Spleen (tissue), 11 donors: ENCODE results near the gene PRSS8. TPM values are rescaled to one million over a fixed set of nuclear protein-coding genes. Genes with fewer than 3 reads are reported as not detected.

Source experiments
- DNase-seq: peaks from one replicate; pipeline ENCODE4 v3.0.0-alpha.2; 2020
- H3K27ac ChIP-seq, 8 donors: fragments of 200-600 bp; sonication (generic) in 7 of 8; 1 replicate in 4 of 8; 2 replicates in 4 of 8; pipeline versions ENCODE4 v1.5.0 to v1.8.0; 2016 to 2021; ENCODE audit warnings: inconsistent platforms in 4 of 8, mild to moderate bottlenecking in 4 of 8, moderate library complexity in 1 of 8
- H3K27me3 ChIP-seq, 7 donors: fragments of 200-600 bp; sonication (generic) in 6 of 7; replicated peaks in 1 of 7; 1 replicate in 4 of 7; 2 replicates in 3 of 7; pipeline versions ENCODE4 v1.5.0 to v1.8.0; 2016 to 2021; ENCODE audit warnings: inconsistent platforms in 3 of 7, mild to moderate bottlenecking in 1 of 7
- H3K36me3 ChIP-seq, 6 donors: fragments of 200-600 bp; sonication (generic) in 5 of 6; 1 replicate in 4 of 6; 2 replicates in 2 of 6; pipeline versions ENCODE4 v1.5.0 to v1.8.0; 2016 to 2021; ENCODE audit warnings: inconsistent platforms in 2 of 6
- H3K4me1 ChIP-seq, 6 donors: fragments of 200-600 bp; sonication (generic) in 5 of 6; 1 replicate in 3 of 6; 2 replicates in 3 of 6; pipeline versions ENCODE4 v1.5.0 to v1.8.0; 2016 to 2021; ENCODE audit warnings: inconsistent platforms in 3 of 6
- H3K4me3 ChIP-seq, 8 donors: fragments of 200-600 bp; sonication (generic) in 7 of 8; 1 replicate in 4 of 8; 2 replicates in 4 of 8; pipeline versions ENCODE4 v1.5.0 to v1.8.0; 2016 to 2021; ENCODE audit warnings: inconsistent platforms in 4 of 8, mild to moderate bottlenecking in 4 of 8, moderate library complexity in 2 of 8
- H3K9me3 ChIP-seq, 8 donors: fragments of 200-600 bp; sonication (generic) in 7 of 8; 1 replicate in 4 of 8; 2 replicates in 4 of 8; pipeline versions ENCODE4 v1.5.0 to v1.8.0; 2016 to 2021; ENCODE audit warnings: inconsistent platforms in 4 of 8
- POLR2A ChIP-seq, 3 donors: fragments of 450-650 bp; IDR thresholded peaks; one replicate each; pipeline ENCODE4 v1.5.1; 2017; ENCODE audit warnings: antibody characterized with exemption in 3 of 3, mild to moderate bottlenecking in 1 of 3
- POLR2AphosphoS5 ChIP-seq, 3 donors: sonication (generic); formaldehyde crosslinking; IDR thresholded peaks; one replicate each; pipeline ENCODE4 v1.5.1; 2017; ENCODE audit warnings: antibody characterized with exemption in 3 of 3
- WGBS, 5 donors: extraction: QIAGEN DNeasy Blood & Tissue Kit in 3 of 5; methylation state at CpG; one replicate each; pipeline versions ENCODE4 v1.1.5 to v1.1.7; 2013 to 2018; 5-methylcytosine and 5-hydroxymethylcytosine counted together
- intact Hi-C: fragments of 100-400 bp; cut with DNase I; formaldehyde crosslinking; loops from one replicate; pipeline ENCODE4 v1.15.0; 2023; ENCODE audit warnings: low total_unique reads
- polyA plus RNA-seq, 3 donors: library from polyadenylated mRNA; stranded (reverse); fragments of 200-250 nt; gene quantifications; one replicate each; pipeline ENCODE4 v1.2.1, GENCODE V29; 2013
- total RNA-seq, 7 donors: library from RNA; depleted of rRNA in 3 of 7; stranded (reverse); fragments of >200 nt in 3 of 7; fragmentation: NEBNext Ultra II Directional in 4 of 7; extraction: Animal tissue kit (Norgen Biotek cat#: 25700) in 4 of 7; gene quantifications; one replicate each; pipeline versions ENCODE4 v1.1.0 to v1.2.1, GENCODE V29; 2016 to 2021
- TF ChIP-seq, protein P1 (sequence below), 11 experiments: fragments of 200-600 bp in 7 of 11; fragments of 450-650 bp in 4 of 11; sonication (generic) in 4 of 11; IDR thresholded peaks in 8 of 11; conservative IDR thresholded peaks in 3 of 11; 1 replicate in 7 of 11; 2 replicates in 4 of 11; pipeline versions ENCODE4 v1.4.0 to v1.8.0; 2016 to 2021; ENCODE audit warnings: antibody characterized with exemption in 11 of 11, inconsistent platforms in 4 of 11, mild to moderate bottlenecking in 1 of 11
- donor health status: healthy with polysubstance abuse.
- donor health status: DM: no; HTN: no; CAD: no; lungs with moderate emphysema.
- donor health status: DM: no; HTN: no; CAD: no.
- donor health status: Bipolar disorder and iron deficiency.
- donor health status: healthy.
- donor health status: DM: no; HTN: no; CAD: no.
- donor health status: DM: yes; HTN: yes; CAD: no.

The PRSS8 gene
- total and polyA plus RNA-seq, 10 donors: 0.07 to 0.19 (median 0.15) TPM; not detected in 7

GRCh38 chr16:31132303-31132979, 3.1 kb downstream of the PRSS8 start:
- Histone ChIP-seq H3K4me1 (peaks cover 0 to 60% (median 27%) of the 10 kb centered on the region in 6 donors), H3K4me3 (no peak overlapping the region), H3K27ac (peak overlapping the region in 1 of 8 donors; percentile 99), H3K36me3 (peaks cover 0 to 61% (median 46%) of the 10 kb centered on the region in 6 donors), H3K9me3 (no peaks in the 10 kb centered on the region), H3K27me3 (no peaks in the 10 kb centered on the region)
- intact Hi-C loops: no loop called here
- 91 to 92% (median 92%) methylated on average over 14 to 20 of the region's 20 CpGs for WGBS, 5 donors
- TF ChIP-seq POLR2AphosphoS5 (IDR thresholded peaks at IDR 0.05): peak in 2 of 3 donors; percentile 9 to 40
- no peak for TF ChIP-seq POLR2A (IDR thresholded peaks at IDR 0.05)
- DNase-seq: no peak

DNA sequence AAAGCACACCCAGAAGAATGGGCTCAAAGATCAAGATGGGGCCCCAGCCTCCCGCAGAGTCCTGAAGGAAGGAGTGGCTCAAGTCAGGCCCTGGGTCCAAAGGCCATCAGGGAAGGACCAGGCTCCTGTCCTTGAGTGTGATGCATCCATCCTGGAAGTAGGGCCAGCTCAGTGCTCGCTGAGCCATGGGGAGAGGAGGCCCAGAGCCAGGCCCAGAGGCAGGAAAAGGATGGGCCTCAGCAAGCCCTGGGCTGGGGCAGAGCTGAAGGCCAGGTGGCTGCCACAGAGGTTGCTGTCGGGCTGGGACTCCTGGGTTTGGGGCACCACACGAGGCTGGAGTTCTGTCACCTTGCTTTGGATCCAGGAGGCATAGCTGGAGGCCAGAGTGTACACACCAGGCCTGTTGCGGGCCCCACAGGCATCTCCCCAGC, 3.7 kb downstream of the PRSS8 start:
- Histone ChIP-seq H3K27ac (peak overlapping the region in 1 of 8 donors; percentile 99), H3K27me3 (no peaks in the 10 kb centered on the region), H3K4me1 (peaks cover 0 to 65% (median 30%) of the 10 kb centered on the region in 6 donors), H3K36me3 (peaks cover 0 to 67% (median 52%) of the 10 kb centered on the region in 6 donors), H3K9me3 (no peaks in the 10 kb centered on the region), H3K4me3 (no peak overlapping the region)
- 78 to 90% (median 85%) methylated on average over 1 to 5 of the region's 5 CpGs for WGBS, 5 donors
- no peak for DNase-seq
- peak in 1 of 3 donors; percentile 3 for TF ChIP-seq POLR2AphosphoS5 (IDR thresholded peaks at IDR 0.05)
- TF ChIP-seq, protein P1, sequence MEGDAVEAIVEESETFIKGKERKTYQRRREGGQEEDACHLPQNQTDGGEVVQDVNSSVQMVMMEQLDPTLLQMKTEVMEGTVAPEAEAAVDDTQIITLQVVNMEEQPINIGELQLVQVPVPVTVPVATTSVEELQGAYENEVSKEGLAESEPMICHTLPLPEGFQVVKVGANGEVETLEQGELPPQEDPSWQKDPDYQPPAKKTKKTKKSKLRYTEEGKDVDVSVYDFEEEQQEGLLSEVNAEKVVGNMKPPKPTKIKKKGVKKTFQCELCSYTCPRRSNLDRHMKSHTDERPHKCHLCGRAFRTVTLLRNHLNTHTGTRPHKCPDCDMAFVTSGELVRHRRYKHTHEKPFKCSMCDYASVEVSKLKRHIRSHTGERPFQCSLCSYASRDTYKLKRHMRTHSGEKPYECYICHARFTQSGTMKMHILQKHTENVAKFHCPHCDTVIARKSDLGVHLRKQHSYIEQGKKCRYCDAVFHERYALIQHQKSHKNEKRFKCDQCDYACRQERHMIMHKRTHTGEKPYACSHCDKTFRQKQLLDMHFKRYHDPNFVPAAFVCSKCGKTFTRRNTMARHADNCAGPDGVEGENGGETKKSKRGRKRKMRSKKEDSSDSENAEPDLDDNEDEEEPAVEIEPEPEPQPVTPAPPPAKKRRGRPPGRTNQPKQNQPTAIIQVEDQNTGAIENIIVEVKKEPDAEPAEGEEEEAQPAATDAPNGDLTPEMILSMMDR (IDR thresholded peaks at IDR 0.05 in 8 of 11, conservative IDR thresholded peaks at IDR 0.05 in 3 of 11): no peak
- intact Hi-C loops: no loop called here

- no peaks in the 10 kb centered on the region for H3K9me3 ChIP-seq
- TF ChIP-seq, protein P1 (IDR thresholded peaks at IDR 0.05 in 8 of 11, conservative IDR thresholded peaks at IDR 0.05 in 3 of 11): no peak
- TF ChIP-seq POLR2AphosphoS5 (IDR thresholded peaks at IDR 0.05): no peak
- 89 to 97% (median 96%) methylated on average over 8 to 11 of the region's 11 CpGs for WGBS, 5 donors
- H3K27ac ChIP-seq: peak overlapping the region in 2 of 8 donors; percentile 92 to 99
- no peaks in the 10 kb centered on the region for H3K27me3 ChIP-seq
- no peak for DNase-seq
- no peak overlapping the region for H3K4me3 ChIP-seq
- H3K36me3 ChIP-seq: peaks cover 0 to 71% (median 53%) of the 10 kb centered on the region in 6 donors
- intact Hi-C loops: no loop called here
- peaks cover 0 to 70% (median 30%) of the 10 kb centered on the region in 6 donors for H3K4me1 ChIP-seq
Observed at GRCh38 chr16:31131416-31131815, 4.1 kb downstream of the PRSS8 start.

- no peak for TF ChIP-seq POLR2A (IDR thresholded peaks at IDR 0.05)
- TF ChIP-seq POLR2AphosphoS5 (IDR thresholded peaks at IDR 0.05): no peak
- TF ChIP-seq, protein P1 (IDR thresholded peaks at IDR 0.05 in 8 of 11, conservative IDR thresholded peaks at IDR 0.05 in 3 of 11): no peak
- H3K36me3 ChIP-seq: peaks cover 0 to 76% (median 53%) of the 10 kb centered on the region in 6 donors
- intact Hi-C loops: no loop called here
- no peak for DNase-seq
- WGBS, 5 donors: 88 to 98% (median 90%) methylated on average over 5 to 6 of the region's 6 CpGs
- peak overlapping the region in 1 of 8 donors; percentile 55 for H3K4me3 ChIP-seq
- H3K27me3 ChIP-seq: no peaks in the 10 kb centered on the region
- peaks cover 0 to 75% (median 30%) of the 10 kb centered on the region in 6 donors for H3K4me1 ChIP-seq
- H3K9me3 ChIP-seq: no peaks in the 10 kb centered on the region
- H3K27ac ChIP-seq: peak overlapping the region in 4 of 8 donors; percentile 91 to 99 (median 92)
Observed at GRCh38 chr16:31130899-31131298, 4.6 kb downstream of the PRSS8 start.
